GM20000 (cell line): ENCODE results near the gene ZCCHC14.
"Not testable (repeated sequence)": the region's sequence is repeated elsewhere in the genome, so short reads cannot be mapped to it uniquely, and the experiment has no call there.

ENCODE experiments used
- DNase-seq: peaks from one replicate; pipeline ENCODE4 v3.0.0; 2012; ENCODE audit warnings: low spot score
- TF ChIP-seq, protein P1 (sequence below): IDR thresholded peaks from 2 replicates; pipeline ENCODE4 v1.5.1; 2012; ENCODE audit warnings: mild to moderate bottlenecking, control low read depth; ENCODE audit errors: extremely low read depth, missing control alignments

The ZCCHC14 gene

DNA sequence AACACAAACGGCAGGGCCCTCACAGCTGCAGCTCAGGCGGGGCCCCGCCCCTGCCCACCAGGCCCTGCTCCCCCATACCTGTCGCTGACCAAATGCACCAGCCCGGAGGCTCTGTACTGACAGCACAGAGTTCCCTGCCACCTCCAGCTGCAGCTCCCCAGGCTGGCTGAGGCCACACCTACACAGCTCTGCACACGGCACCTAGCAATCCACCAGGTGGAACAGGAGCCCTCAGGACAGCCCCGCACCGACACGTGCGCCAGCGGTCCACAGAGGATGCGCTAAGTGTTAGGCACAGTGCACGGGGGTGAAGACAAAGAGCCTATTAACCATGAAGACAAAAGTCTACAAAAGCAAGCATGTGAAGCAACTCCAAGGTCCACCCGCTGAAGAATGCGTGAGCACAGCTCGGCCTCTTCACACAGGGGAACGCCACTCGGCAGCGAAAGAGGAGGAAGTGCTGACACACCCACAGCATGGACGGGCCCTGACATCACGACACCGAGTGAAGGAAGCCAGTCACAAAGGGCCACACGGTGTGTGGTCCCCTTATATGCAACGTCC, 5.4 kb downstream of the ZCCHC14 start:
- no peak for DNase-seq
- TF ChIP-seq, protein P1, sequence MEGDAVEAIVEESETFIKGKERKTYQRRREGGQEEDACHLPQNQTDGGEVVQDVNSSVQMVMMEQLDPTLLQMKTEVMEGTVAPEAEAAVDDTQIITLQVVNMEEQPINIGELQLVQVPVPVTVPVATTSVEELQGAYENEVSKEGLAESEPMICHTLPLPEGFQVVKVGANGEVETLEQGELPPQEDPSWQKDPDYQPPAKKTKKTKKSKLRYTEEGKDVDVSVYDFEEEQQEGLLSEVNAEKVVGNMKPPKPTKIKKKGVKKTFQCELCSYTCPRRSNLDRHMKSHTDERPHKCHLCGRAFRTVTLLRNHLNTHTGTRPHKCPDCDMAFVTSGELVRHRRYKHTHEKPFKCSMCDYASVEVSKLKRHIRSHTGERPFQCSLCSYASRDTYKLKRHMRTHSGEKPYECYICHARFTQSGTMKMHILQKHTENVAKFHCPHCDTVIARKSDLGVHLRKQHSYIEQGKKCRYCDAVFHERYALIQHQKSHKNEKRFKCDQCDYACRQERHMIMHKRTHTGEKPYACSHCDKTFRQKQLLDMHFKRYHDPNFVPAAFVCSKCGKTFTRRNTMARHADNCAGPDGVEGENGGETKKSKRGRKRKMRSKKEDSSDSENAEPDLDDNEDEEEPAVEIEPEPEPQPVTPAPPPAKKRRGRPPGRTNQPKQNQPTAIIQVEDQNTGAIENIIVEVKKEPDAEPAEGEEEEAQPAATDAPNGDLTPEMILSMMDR = no peak

DNA sequence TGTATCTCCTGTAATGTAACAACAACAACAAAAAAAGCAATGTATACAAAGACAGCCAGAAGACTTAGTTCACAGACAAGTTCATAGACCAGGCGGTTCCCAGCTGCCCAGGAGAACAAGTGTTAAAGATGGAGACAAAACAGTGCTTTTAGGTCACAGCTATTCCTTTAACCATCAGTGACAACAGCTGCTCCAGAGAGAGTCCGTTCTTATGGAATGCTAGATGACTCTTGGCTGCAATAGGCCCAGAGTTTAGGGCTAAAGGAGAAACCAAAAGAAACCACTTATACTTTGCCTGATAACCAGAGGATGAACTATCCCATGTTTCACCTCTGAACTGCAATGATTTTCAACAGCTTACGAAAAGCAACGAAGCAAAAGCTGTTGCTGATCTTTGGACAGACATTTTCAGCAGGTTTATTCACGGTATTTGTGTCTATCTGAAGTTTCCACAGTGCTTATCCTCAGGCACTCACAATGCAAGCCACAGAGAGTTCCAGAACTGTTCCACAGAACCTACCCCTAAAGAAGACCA, 6.0 kb downstream of the ZCCHC14 start:
- TF ChIP-seq, protein P1 = no peak
- DNase-seq = no peak

DNA sequence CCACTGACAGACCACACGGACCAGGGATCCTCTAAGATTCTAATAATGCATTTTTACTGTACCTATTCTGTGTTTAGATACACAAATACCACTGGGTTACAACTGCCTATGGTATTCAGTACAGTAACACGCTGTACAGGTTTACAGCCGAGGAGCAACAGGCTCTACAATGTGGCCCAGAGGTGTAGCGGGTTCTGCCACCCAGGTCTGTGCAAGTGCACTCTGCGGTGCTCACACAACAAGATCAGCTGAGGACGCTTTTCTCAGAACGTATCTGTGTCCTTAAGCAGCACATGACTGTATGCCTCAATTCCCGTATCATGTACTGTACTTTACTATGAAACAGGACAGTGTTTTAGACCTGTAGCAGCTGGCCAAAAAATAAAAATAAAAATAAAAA, 6.5 kb downstream of the ZCCHC14 start:
- no peak for DNase-seq
- TF ChIP-seq, protein P1 = no peak

DNA sequence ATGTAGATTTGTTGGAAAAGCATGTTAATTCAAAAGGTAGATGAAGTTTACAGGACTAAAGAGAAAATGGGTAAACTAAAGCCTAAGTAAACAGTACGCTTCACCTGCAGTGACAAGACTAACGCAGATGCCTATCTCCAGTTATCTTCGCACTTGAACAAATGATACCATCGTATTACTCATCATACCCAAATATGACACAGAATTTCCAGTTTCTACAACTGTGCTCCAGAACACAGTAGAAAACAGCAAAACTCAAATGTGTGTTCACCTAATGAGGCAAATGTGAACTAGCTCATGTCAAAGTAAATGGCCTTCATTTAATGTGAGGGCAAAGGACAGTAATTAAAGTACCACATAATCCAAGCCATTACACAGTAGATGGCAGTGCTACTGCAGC, 7.0 kb downstream of the ZCCHC14 start:
- DNase-seq = not testable (repeated sequence)

DNA sequence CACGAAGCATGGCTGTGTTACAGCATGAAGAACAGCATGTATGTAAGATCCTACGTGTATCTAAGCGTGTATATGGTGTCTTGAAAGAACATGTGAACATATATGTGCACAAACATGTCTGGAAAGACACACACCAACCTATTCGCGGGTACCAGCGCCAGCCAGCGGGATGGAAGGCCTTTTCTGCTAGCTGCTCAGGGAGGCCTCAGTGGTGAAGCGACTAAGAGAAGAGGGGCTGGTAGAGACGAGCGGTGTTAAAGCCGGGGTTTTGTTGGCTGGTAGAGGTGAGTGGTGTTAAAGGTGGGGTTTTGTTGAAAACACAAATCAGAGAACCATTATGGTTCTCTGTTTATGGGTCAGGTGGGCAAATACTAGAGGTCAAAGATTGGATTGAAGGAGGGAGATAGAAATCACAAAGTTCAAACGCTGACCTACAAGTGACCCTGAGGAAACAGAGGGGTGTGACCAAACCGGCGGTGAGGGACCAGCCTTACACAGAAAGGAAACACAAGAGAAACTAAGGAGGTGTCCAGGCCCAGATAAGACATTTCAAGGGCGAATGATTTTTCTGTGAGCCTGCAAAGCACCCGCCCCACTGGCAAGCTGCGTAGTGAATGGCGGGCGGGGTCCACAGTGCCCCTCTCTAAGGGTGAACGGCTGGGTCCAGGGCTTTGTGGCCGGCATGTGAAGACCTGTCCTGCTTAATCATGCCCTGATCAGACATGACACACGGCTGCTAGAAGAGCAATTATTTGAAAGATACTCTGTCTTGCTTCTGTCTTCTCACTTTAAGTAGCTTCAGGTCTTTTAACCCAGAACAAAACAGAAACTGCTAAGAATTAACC, 8.1 kb downstream of the ZCCHC14 start:
- no peak for DNase-seq
- TF ChIP-seq, protein P1 = no peak

DNA sequence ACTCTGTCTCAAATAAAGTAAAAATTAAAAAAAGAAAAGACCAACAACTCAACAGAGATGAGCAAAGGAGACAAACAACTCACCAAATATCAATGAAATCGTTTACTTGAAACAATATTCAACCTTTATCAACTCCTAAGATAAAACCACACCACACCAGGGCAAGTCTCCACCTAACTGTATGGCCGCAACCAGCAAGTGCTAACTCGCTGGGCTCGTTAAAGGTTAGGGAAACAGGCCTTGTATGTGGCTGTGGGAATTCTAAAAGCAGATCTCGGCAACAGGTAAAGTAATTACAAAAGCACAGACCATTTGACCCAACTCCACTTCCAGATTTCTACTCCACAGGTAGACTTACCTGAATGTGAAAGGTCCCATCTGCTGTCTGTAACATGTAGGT, 9.3 kb downstream of the ZCCHC14 start:
- TF ChIP-seq, protein P1 = no peak
- DNase-seq = no peak

DNA sequence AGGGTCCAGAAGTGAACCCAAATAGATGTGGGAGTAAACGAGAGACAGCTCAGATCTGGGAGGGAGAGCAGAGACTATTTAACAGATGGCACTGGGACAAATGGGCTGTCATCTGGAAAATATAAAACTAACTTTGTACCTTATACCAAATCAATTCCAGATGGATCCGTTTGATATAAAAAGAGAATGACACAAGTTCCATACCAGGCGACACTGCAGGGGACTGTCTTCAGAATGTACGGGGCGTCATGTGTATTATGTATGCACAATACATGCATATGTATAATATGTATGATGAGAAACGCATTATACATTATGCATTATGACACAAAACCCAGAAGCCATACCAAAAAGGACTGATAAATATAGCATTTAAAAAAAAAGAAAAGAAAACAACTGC, 10.2 kb downstream of the ZCCHC14 start:
- not testable (repeated sequence) for DNase-seq

DNA sequence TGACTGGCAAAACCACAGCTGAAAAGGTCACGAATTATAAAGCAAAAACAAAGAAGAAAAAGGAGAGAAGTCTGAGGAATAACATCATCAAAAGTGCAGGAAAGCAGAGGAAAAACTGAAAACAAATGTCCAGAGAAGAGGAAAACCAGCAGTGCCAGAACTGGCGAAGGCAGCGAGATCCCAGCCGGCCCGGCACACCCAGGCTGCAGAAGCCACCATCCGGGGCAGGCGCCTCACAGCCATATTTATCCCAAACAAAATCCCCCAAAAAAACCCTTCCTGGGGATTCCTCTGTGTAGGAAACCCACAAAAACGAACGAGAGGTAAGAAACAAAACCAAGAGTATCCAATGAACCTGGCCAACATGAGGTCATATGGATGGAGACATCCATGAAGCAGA, 10.6 kb downstream of the ZCCHC14 start:
- TF ChIP-seq, protein P1 = no peak
- DNase-seq = no peak

DNA sequence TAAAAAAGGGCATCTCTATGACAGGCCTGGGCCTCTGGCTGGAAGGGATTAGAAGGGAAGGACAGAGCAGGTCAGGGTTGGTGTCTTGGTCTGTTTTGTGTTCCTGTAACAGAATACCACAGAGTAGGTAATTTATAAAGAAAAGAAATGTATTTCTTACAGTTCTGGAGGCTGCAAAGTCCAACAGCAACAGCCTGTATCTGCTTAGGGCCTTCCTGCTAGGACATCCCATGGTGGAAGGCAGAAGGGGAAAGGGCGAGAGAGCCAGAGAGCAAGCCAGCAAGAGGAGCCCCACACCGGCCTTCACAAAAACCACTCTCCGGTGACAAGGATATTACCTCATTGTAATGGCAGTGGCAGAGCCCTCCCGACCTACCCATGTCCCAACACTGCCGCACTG, 11.1 kb downstream of the ZCCHC14 start:
- DNase-seq = not testable (repeated sequence)

DNA sequence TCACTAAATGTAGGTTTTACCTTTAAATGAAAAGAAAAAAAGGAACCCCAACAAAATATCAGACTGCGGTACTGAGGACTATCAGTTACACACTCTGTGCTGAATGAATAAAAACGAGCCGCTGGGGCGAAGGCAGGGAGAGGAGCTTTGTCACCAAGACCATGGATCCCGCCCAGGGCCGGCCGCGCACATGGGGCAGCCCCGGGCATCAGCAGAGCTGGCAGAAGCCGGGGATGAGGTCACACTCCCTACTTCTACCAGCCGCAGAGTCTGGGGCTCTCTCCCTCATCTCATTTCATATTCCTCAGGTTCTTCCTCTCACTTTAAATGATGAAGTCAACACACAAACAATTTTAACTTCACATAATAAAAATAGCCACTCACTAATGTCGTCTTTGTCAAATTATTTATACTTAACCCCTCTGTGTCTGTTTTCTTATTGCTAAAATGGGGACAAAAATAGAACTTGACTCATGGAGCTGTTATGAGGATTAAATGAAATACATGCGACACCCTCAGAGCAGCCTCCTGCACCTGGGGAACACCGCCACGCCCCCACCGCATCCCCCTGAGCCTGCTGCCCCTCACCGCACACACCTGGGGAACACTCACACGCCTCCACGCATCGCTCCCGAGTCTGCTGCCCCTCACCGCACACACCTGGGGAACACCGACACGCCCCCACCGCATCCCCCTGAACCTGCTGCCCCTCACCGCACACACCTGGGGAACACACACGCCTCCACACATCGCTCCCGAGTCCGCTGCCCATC, 15.4 kb downstream of the ZCCHC14 start:
- DNase-seq = not testable (repeated sequence)
